A673 (cell line): ENCODE results near the gene HPSE. TPM values are rescaled to one million over a fixed set of nuclear protein-coding genes. Genes with fewer than 3 reads are reported as not detected.

Experiments
- BruUV-seq: library from RNA; stranded (reverse); fragments of 400-500 nt; replicated peaks from 2 replicates; lab custom pipeline; 2021; lab: Mats Ljungman, UMichigan
- CTCF ChIA-PET: fragments of 300-600 bp; sonication (Branson Sonifier 250); formaldehyde crosslinking; loops from one replicate; lab custom pipeline; 2022; ENCODE audit warnings: antibody characterized with exemption; lab: Charles Lee
- POLR2A ChIA-PET: fragments of 300-600 bp; sonication (Branson Sonifier 250); formaldehyde crosslinking; loops from one replicate; lab custom pipeline; 2022; ENCODE audit warnings: antibody characterized with exemption; ENCODE audit not compliant: low non-redundant PET; lab: Charles Lee
- DNase-seq: peaks from one replicate; pipeline ENCODE4 v3.0.0-alpha.2; 2015; ENCODE audit warnings: low spot score
- H3K27ac ChIP-seq: fragments of 200-600 bp; sonication (generic); 2 replicates; pipeline ENCODE4 v1.5.1; 2016; ENCODE audit warnings: mixed run types, low read depth, mild to moderate bottlenecking, mixed read lengths, antibody characterized with exemption, low read length; ENCODE audit not compliant: poor library complexity, severe bottlenecking
- H3K27me3 ChIP-seq: fragments of 200-600 bp; sonication (generic); replicated peaks from 2 replicates; pipeline ENCODE4 v1.6.1; 2017; ENCODE audit warnings: mixed run types, low read depth, mild to moderate bottlenecking, mixed read lengths, antibody characterized with exemption, low read length; ENCODE audit not compliant: insufficient read depth, poor library complexity
- H3K36me3 ChIP-seq: fragments of 200-600 bp; sonication (generic); 2 replicates; pipeline ENCODE4 v1.6.1; 2016; ENCODE audit warnings: mixed run types, mild to moderate bottlenecking, mixed read lengths, antibody characterized with exemption, low read length; ENCODE audit not compliant: insufficient read depth, poor library complexity, severe bottlenecking
- H3K4me1 ChIP-seq: fragments of 200-600 bp; sonication (generic); 2 replicates; pipeline ENCODE4 v1.6.1; 2017; ENCODE audit warnings: mixed run types, mild to moderate bottlenecking, mixed read lengths, antibody characterized with exemption, low read length; ENCODE audit not compliant: insufficient read depth, poor library complexity, severe bottlenecking
- H3K4me3 ChIP-seq: fragments of 200-600 bp; sonication (generic); 2 replicates; pipeline ENCODE4 v1.5.1; 2016; ENCODE audit warnings: low read depth, mixed run types, mild to moderate bottlenecking, mixed read lengths, low read length; ENCODE audit not compliant: poor library complexity, severe bottlenecking
- H3K9me3 ChIP-seq: fragments of 200-600 bp; sonication (generic); 2 replicates; pipeline ENCODE4 v1.6.1; 2016; ENCODE audit warnings: mixed run types, low read depth, mild to moderate bottlenecking, mixed read lengths, antibody characterized with exemption, low read length; ENCODE audit not compliant: poor library complexity, severe bottlenecking
- EZH2 ChIP-seq: fragments of 200-600 bp; sonication (generic); IDR thresholded peaks from 2 replicates; pipeline ENCODE4 v1.6.1; 2017; ENCODE audit warnings: borderline replicate concordance, low read depth, mild to moderate bottlenecking, mixed read lengths, antibody characterized with exemption, low read length; ENCODE audit not compliant: poor library complexity, severe bottlenecking
- intact Hi-C: fragments of 100-400 bp; cut with micrococcal nuclease; formaldehyde crosslinking; loops from one replicate; pipeline ENCODE4 v1.10.0; 2022; ENCODE audit not compliant: unreplicated experiment
- total RNA-seq: library from RNA; stranded (reverse); gene quantifications from 2 replicates; pipeline ENCODE4 v1.2.3, GENCODE V29; 2021
- TF ChIP-seq, protein P1 (sequence below): fragments of 300-800, 200-600 bp; sonication (generic); conservative IDR thresholded peaks from 2 replicates; pipeline ENCODE4 v1.5.1; 2017; ENCODE audit warnings: low read depth, mild to moderate bottlenecking, antibody characterized with exemption, low read length, moderate library complexity, mixed read lengths

The HPSE gene
- total RNA-seq, 1 experiment from 2014 or later: 0.84 TPM

- Histone ChIP-seq H3K9me3 (no peaks in the 10 kb centered on the region), H3K27me3 (no peaks in the 10 kb centered on the region), H3K27ac (peak overlapping the region; percentile 93), H3K4me3 (peak overlapping the region; percentile 64), H3K36me3 (no peaks in the 10 kb centered on the region), H3K4me1 (no peaks in the 10 kb centered on the region)
- peak; percentile 4 for DNase-seq
- BruUV-seq: TSS peak; percentile 97
- intact Hi-C loops: loop anchor here (10.0 kb wide), 1 partner anchor 820 kb away; no protein-coding TSS in a partner anchor
- POLR2A ChIA-PET: no interaction called here
- no peak for TF ChIP-seq EZH2
- TF ChIP-seq, protein P1, sequence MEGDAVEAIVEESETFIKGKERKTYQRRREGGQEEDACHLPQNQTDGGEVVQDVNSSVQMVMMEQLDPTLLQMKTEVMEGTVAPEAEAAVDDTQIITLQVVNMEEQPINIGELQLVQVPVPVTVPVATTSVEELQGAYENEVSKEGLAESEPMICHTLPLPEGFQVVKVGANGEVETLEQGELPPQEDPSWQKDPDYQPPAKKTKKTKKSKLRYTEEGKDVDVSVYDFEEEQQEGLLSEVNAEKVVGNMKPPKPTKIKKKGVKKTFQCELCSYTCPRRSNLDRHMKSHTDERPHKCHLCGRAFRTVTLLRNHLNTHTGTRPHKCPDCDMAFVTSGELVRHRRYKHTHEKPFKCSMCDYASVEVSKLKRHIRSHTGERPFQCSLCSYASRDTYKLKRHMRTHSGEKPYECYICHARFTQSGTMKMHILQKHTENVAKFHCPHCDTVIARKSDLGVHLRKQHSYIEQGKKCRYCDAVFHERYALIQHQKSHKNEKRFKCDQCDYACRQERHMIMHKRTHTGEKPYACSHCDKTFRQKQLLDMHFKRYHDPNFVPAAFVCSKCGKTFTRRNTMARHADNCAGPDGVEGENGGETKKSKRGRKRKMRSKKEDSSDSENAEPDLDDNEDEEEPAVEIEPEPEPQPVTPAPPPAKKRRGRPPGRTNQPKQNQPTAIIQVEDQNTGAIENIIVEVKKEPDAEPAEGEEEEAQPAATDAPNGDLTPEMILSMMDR: no peak
- CTCF ChIA-PET: no interaction called here
Observed at GRCh38 chr4:83285055-83285407, 49.6 kb downstream of the HPSE start.

GRCh38 chr4:83284193-83285054 lies 50.2 kb downstream of the HPSE start, which contains the start of gene COQ2:
Gene COQ2 (minus strand): TSS chr4:83284798. CDS start chr4:83284764, 34 bp downstream.
- Histone ChIP-seq H3K27me3 (no peaks in the 10 kb centered on the region), H3K4me3 (peak within 1 kb of the TSS; percentile 64), H3K27ac (peak within 1 kb of the TSS; percentile 93), H3K9me3 (no peaks in the 10 kb centered on the region), H3K4me1 (no peaks in the 10 kb centered on the region), H3K36me3 (no peaks in the 10 kb centered on the region)
- ChIA-PET POLR2A (no interaction called here), CTCF (interaction anchor here (0.6 kb wide), 2 partner anchors 23 to 395 kb away, joined by 3 to 9 read pairs; no protein-coding TSS in a partner anchor)
- no TSS peak for BruUV-seq
- intact Hi-C loops: loop anchor here (10.0 kb wide), 1 partner anchor 820 kb away; no protein-coding TSS in a partner anchor
- DNase-seq: peak; percentile 88
- no peak for TF ChIP-seq EZH2
- TF ChIP-seq, protein P1: 0 out of 2 replicates have a peak, but pooled peaks have one; percentile 10

DNA sequence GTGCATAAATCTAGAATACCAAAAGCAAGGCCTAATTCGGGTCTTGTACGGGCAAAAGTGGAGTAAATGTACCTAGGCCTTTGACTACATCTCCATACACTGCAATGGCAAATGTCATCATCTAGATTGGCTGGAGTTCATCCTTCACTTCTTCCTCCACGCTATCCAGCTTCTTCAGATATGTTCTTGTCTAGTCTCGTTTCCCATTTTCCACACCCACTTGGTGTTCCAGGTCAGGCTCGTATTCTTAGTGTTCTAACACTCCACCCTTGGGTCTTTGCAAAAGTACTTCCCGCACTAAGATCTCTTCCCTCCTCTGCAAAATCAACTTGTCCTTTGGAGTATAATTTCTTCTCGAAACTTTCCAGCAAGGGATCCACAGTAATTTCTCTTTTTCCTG lies 51.5 kb downstream of the HPSE start:
- Histone ChIP-seq H3K4me3 (peak overlapping the region; percentile 64), H3K36me3 (no peaks in the 10 kb centered on the region), H3K4me1 (no peaks in the 10 kb centered on the region), H3K27me3 (no peaks in the 10 kb centered on the region), H3K9me3 (no peaks in the 10 kb centered on the region), H3K27ac (no peak overlapping the region)
- BruUV-seq: TSS peak; percentile 54
- DNase-seq: no peak
- CTCF ChIA-PET: no interaction called here
- TF ChIP-seq, protein P1: no peak
- TF ChIP-seq EZH2: no peak
- intact Hi-C loops: loop anchor here (10.0 kb wide), 1 partner anchor 818 kb away; no protein-coding TSS in a partner anchor
- POLR2A ChIA-PET: no interaction called here
